RWPE1 (cell line): ENCODE data around the gene TRPC1.

Experiments
- CTCF ChIA-PET: fragments of 350-600 bp; sonication (Branson Sonifier 250); formaldehyde crosslinking; extraction: SDS; loops from one replicate; lab custom pipeline; 2021; lab: Yijun Ruan, JAX
- POLR2A ChIA-PET: fragments of 400-600 bp; formaldehyde crosslinking; extraction: SDS; loops from one replicate; lab custom pipeline; 2020; ENCODE audit warnings: antibody characterized with exemption; ENCODE audit not compliant: low non-redundant PET; lab: Yijun Ruan, JAX
- DNase-seq: peaks from one replicate; pipeline ENCODE4 v3.0.0; 2012; ENCODE audit warnings: low spot score
- H3K27ac ChIP-seq: fragments of 450-650 bp; 2 replicates; pipeline ENCODE4 v1.5.1; 2017
- TF ChIP-seq, protein P1 (sequence below): fragments of 450-650 bp; conservative IDR thresholded peaks from 2 replicates; pipeline ENCODE4 v1.5.1; 2017; ENCODE audit warnings: low read depth, mild to moderate bottlenecking

TRPC1 gene

DNA sequence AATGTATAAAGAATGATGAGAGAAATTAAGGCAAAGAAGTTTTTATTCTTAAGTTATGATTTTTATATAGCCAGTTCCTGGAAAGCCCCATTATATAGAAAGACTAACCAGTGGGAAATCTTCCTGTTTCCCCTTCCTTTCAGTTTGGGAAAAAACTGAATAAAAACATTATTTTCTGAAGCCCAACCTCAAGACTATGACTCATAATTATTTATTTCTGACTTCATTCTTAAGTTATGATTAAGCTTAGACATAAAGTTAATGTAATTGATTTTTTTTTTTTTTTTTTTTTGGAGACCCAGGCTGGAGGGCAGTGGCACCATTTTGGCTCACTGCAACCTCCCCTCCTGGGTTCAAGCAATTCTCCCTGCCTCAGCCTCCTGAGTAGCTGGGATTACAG, 55.8 kb downstream of the TRPC1 start:
- ChIA-PET CTCF (interaction anchor here (1.0 kb wide), 1 partner anchor 49 kb away, joined by 3 read pairs; no protein-coding TSS in a partner anchor), POLR2A (no interaction called here)
- no peak for DNase-seq
- H3K27ac ChIP-seq: no peak overlapping the region
- TF ChIP-seq, protein P1, sequence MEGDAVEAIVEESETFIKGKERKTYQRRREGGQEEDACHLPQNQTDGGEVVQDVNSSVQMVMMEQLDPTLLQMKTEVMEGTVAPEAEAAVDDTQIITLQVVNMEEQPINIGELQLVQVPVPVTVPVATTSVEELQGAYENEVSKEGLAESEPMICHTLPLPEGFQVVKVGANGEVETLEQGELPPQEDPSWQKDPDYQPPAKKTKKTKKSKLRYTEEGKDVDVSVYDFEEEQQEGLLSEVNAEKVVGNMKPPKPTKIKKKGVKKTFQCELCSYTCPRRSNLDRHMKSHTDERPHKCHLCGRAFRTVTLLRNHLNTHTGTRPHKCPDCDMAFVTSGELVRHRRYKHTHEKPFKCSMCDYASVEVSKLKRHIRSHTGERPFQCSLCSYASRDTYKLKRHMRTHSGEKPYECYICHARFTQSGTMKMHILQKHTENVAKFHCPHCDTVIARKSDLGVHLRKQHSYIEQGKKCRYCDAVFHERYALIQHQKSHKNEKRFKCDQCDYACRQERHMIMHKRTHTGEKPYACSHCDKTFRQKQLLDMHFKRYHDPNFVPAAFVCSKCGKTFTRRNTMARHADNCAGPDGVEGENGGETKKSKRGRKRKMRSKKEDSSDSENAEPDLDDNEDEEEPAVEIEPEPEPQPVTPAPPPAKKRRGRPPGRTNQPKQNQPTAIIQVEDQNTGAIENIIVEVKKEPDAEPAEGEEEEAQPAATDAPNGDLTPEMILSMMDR: no peak

DNA sequence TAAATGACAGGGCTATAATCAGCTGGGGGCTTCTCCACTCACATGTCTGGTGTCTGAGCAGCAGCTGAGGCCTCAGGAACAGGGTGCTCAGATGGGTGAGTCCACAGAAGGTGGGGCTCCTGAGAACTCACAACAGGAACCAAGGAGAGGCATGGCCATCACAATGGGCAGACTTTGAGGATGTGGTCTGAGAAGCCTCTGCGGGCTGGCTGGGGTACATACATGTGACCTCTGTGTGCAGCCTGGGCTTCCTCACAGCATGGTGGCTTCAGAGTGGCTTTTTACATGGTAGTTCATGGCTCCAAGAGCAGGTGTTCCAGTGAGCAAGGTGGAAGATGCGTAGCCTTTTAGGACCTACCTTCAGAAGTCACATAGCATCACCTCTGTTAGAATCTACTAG, 58.8 kb downstream of the TRPC1 start:
- no peak for DNase-seq
- H3K27ac ChIP-seq: no peak overlapping the region
- ChIA-PET CTCF (no interaction called here), POLR2A (no interaction called here)
- TF ChIP-seq, protein P1: no peak

DNA sequence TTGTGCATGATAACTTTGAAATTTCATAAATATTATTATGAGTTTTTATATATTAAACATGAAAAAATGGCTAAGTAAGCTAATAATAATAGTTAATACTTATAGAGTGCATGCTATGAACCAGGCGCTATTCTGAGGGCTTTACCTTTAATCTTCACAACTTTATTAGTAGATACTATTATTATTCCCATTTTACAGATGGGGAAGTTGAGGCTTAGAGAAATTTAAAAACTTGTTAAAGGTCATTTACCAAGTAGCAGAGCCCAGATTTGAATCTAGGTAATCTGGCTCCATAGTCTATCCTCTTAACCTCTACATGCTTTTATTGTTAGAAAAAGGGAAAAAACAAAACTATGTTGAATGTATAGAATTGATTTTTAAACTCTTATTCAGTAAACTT, 60.4 kb downstream of the TRPC1 start:
- POLR2A ChIA-PET: no interaction called here
- no peak overlapping the region for H3K27ac ChIP-seq
- TF ChIP-seq, protein P1: no peak
- DNase-seq: no peak
- CTCF ChIA-PET: no interaction called here

DNA sequence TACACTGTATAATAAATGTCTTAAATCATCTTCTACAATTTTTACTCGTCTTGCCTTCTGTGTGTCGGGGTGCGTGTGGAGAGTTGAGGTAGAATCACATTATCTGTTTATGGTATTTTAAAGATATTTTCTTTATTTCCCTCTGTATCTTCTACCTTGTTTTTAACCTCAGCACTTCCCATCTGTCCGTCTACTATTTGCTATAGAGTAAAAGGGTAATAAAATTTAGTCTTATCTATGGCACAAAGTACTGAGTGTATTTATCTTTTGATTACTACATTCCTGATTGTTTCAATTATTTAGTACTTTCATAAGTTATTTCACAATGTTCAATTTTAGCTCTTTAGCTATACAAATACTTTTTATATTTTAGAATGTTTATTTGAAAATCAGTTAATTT, 62.2 kb downstream of the TRPC1 start:
- H3K27ac ChIP-seq: no peak overlapping the region
- CTCF ChIA-PET: no interaction called here
- POLR2A ChIA-PET: no interaction called here
- TF ChIP-seq, protein P1: no peak
- no peak for DNase-seq

DNA sequence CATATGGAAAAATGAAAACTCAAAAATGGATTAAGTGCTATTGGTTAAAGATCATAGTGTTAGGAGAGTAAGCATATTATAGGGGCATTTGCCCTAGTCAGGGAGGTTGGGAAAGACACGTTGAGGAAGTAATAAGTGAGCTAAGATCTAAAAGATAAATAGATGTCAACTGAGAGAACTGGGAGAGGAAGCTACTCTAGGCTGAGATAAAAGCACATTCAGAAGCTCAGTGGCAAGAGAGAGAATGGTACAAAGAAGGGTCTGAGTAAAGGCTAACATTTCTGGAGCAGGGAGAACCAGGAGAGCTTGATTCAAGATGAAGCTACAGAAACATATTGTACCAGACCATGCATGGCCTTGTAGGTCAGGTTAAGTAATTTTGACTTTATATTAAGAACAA, 63.9 kb downstream of the TRPC1 start:
- POLR2A ChIA-PET: no interaction called here
- H3K27ac ChIP-seq: no peak overlapping the region
- TF ChIP-seq, protein P1: no peak
- DNase-seq: no peak
- CTCF ChIA-PET: no interaction called here

DNA sequence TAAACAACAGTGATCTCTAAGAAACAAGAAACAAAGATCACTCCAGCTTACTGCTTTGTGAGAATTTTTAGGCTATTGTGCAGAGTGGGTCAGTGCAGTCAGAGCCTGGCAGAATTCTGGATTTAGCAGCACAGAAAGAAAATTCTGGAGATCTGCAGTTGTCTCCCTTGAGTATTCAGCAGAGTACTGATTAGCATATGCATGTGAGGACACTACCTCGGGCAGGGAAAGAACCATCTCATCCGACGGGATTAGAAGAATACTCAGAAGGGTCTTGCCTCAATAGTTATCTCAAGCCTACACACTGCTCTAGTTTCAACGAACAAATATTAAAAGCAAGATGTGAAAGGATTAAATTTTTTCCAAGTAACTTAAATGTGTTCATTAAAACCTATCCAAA, 70.7 kb downstream of the TRPC1 start:
- no peak for DNase-seq
- POLR2A ChIA-PET: no interaction called here
- TF ChIP-seq, protein P1: no peak
- CTCF ChIA-PET: no interaction called here
- no peak overlapping the region for H3K27ac ChIP-seq

DNA sequence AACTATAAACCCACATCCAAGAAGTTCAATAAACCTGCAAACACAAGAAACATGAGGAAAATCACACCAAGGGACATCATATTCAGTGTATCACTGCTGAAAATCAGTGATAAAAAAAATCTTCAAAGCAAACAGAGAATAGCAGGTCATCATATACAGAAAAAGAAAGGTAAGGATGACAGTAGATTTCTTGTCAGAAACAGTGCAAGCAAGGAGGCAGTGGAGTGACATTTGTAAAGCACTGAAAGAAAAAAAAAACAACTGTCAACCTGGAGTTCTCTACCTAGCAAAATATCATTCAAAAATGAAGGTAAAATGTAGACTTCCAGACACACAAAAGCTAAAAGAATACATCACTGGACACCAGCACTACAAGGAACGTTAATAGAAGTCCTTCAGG, 71.5 kb downstream of the TRPC1 start:
- POLR2A ChIA-PET: no interaction called here
- no peak for DNase-seq
- H3K27ac ChIP-seq: no peak overlapping the region
- TF ChIP-seq, protein P1: no peak
- CTCF ChIA-PET: no interaction called here
